SK-N-SH treated with all-trans-retinoic acid at 6 μM for 48 hours (cell line): ENCODE measurements around the gene MX2.

ENCODE experiments used
- ATAC-seq: fragments of 200-7000 bp; cut with Tn5 transposase; 3 replicates; pipeline ENCODE4 v1.9.1; 2020; ENCODE audit warnings: mild to moderate bottlenecking, moderate library complexity
- ARNTL ChIP-seq: fragments of 450-650 bp; formaldehyde crosslinking; IDR thresholded peaks from 2 replicates; pipeline ENCODE4 v1.5.0; 2020; ENCODE audit warnings: low read depth, mild to moderate bottlenecking, moderate library complexity, borderline replicate concordance
- BACH2 ChIP-seq: fragments of 250-450 bp; sonication (Bioruptor Pico); IDR thresholded peaks from 2 replicates; pipeline ENCODE4 v1.9.0; 2021; ENCODE audit warnings: mild to moderate bottlenecking, borderline replicate concordance
- CSDC2 ChIP-seq: fragments of 250-450 bp; sonication (Bioruptor Pico); IDR thresholded peaks from 2 replicates; pipeline ENCODE4 v1.5.0; 2020; ENCODE audit warnings: mild to moderate bottlenecking, moderate library complexity
- ESRRG ChIP-seq: fragments of 250-450 bp; sonication (Bioruptor Pico); IDR thresholded peaks from 2 replicates; pipeline ENCODE4 v1.6.1; 2021; ENCODE audit warnings: mild to moderate bottlenecking
- GLIS3 ChIP-seq: fragments of 250-450 bp; sonication (Bioruptor Pico); IDR thresholded peaks from 2 replicates; pipeline ENCODE4 v1.5.0; 2020; ENCODE audit warnings: mild to moderate bottlenecking, moderate library complexity
- OSR1 ChIP-seq: fragments of 250-450 bp; sonication (Bioruptor Pico); IDR thresholded peaks from 2 replicates; pipeline ENCODE4 v1.8.0; 2022; ENCODE audit warnings: moderate library complexity, mild to moderate bottlenecking, inconsistent platforms
- PPARA ChIP-seq: fragments of 250-450 bp; sonication (Bioruptor Pico); IDR thresholded peaks from 2 replicates; pipeline ENCODE4 v1.5.0; 2020; ENCODE audit warnings: mild to moderate bottlenecking, borderline replicate concordance
- RARB ChIP-seq: fragments of 250-450 bp; sonication (Bioruptor Pico); IDR thresholded peaks from 2 replicates; pipeline ENCODE4 v1.8.0; 2021; ENCODE audit warnings: mild to moderate bottlenecking, moderate library complexity
- SNAI2 ChIP-seq: fragments of 250-450 bp; sonication (Bioruptor Pico); IDR thresholded peaks from 2 replicates; pipeline ENCODE4 v1.5.0; 2020; ENCODE audit warnings: mild to moderate bottlenecking, moderate library complexity
- TCF4 ChIP-seq: fragments of 250-450 bp; sonication (Bioruptor Pico); IDR thresholded peaks from 2 replicates; pipeline ENCODE4 v1.8.0; 2021; ENCODE audit warnings: mild to moderate bottlenecking, moderate library complexity, borderline replicate concordance
- TOX ChIP-seq: fragments of 250-450 bp; sonication (Bioruptor Pico); IDR thresholded peaks from 2 replicates; pipeline ENCODE4 v1.8.0; 2021; ENCODE audit warnings: mild to moderate bottlenecking, moderate library complexity, borderline replicate concordance
- ZC3H10 ChIP-seq: fragments of 250-450 bp; sonication (Bioruptor Pico); IDR thresholded peaks from 2 replicates; pipeline ENCODE4 v1.5.1; 2021; ENCODE audit warnings: mild to moderate bottlenecking, moderate library complexity
- ZFP3 ChIP-seq: fragments of 250-450 bp; sonication (Bioruptor Pico); IDR thresholded peaks from 2 replicates; pipeline ENCODE4 v1.5.0; 2020; ENCODE audit warnings: mild to moderate bottlenecking, moderate library complexity
- ZFP30 ChIP-seq: fragments of 450-650 bp; formaldehyde crosslinking; IDR thresholded peaks from 2 replicates; pipeline ENCODE4 v1.5.0; 2022; ENCODE audit warnings: mild to moderate bottlenecking, moderate library complexity
- ZNF565 ChIP-seq: fragments of 450-650 bp; formaldehyde crosslinking; conservative IDR thresholded peaks from 2 replicates; pipeline ENCODE4 v1.5.0; 2020; ENCODE audit warnings: low read depth, mild to moderate bottlenecking, moderate library complexity
- ZNF70 ChIP-seq: fragments of 450-650 bp; formaldehyde crosslinking; IDR thresholded peaks from 2 replicates; pipeline ENCODE4 v1.5.0; 2020; ENCODE audit warnings: mild to moderate bottlenecking, moderate library complexity
- ZNF8 ChIP-seq: fragments of 450-650 bp; formaldehyde crosslinking; IDR thresholded peaks from 2 replicates; pipeline ENCODE4 v1.5.0; 2020; ENCODE audit warnings: mild to moderate bottlenecking, moderate library complexity
- TF ChIP-seq, protein P1 (sequence below): fragments of 250-450 bp; sonication (Bioruptor Pico); IDR thresholded peaks from 2 replicates; pipeline ENCODE4 v1.5.0; 2020; ENCODE audit warnings: mild to moderate bottlenecking, moderate library complexity
- TF ChIP-seq, protein P2 (sequence below): fragments of 250-450 bp; sonication (Bioruptor Pico); IDR thresholded peaks from 2 replicates; pipeline ENCODE4 v1.8.0; 2020; ENCODE audit warnings: mild to moderate bottlenecking, moderate library complexity, borderline replicate concordance
- TF ChIP-seq, protein P3 (sequence below): fragments of 250-450 bp; sonication (Bioruptor Pico); IDR thresholded peaks from 2 replicates; pipeline ENCODE4 v1.8.0; 2021; ENCODE audit warnings: low read depth, mild to moderate bottlenecking, moderate library complexity, borderline replicate concordance
- TF ChIP-seq, protein P4 (sequence below): fragments of 250-450 bp; sonication (Bioruptor Pico); IDR thresholded peaks from 2 replicates; pipeline ENCODE4 v1.5.1; 2021; ENCODE audit warnings: mild to moderate bottlenecking, moderate library complexity

MX2 gene

DNA sequence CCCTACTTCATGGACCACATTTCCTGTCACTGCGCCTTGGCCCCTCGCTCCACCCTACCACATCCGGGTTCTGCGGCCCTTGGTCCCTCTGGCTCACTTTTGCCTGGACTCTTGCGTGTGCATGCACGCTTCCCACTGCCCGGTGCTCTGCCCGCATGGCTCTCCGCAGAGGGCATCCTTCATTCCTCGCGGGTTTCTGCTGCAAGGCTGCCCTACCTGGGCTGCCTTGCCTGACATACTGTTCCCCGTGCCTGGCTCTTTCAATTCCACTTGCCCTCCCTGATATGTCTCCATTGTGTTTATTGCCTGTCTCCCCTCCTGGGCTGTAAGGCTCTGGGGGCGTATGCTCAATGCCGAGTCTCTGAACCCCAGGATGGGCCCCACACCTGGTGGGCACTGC is 26.4 kb downstream of the MX2 start (continued):
- TF ChIP-seq, protein P1, sequence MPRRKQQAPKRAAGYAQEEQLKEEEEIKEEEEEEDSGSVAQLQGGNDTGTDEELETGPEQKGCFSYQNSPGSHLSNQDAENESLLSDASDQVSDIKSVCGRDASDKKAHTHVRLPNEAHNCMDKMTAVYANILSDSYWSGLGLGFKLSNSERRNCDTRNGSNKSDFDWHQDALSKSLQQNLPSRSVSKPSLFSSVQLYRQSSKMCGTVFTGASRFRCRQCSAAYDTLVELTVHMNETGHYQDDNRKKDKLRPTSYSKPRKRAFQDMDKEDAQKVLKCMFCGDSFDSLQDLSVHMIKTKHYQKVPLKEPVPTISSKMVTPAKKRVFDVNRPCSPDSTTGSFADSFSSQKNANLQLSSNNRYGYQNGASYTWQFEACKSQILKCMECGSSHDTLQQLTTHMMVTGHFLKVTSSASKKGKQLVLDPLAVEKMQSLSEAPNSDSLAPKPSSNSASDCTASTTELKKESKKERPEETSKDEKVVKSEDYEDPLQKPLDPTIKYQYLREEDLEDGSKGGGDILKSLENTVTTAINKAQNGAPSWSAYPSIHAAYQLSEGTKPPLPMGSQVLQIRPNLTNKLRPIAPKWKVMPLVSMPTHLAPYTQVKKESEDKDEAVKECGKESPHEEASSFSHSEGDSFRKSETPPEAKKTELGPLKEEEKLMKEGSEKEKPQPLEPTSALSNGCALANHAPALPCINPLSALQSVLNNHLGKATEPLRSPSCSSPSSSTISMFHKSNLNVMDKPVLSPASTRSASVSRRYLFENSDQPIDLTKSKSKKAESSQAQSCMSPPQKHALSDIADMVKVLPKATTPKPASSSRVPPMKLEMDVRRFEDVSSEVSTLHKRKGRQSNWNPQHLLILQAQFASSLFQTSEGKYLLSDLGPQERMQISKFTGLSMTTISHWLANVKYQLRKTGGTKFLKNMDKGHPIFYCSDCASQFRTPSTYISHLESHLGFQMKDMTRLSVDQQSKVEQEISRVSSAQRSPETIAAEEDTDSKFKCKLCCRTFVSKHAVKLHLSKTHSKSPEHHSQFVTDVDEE (CRISPR knock-in tag), result no peak
- TF ChIP-seq ZNF565 (CRISPR knock-in tag) (no peak), TOX (CRISPR knock-in tag) (no peak), PPARA (CRISPR knock-in tag) (no peak), ESRRG (CRISPR knock-in tag) (no peak), ZNF70 (CRISPR knock-in tag) (no peak), BACH2 (CRISPR knock-in tag) (no peak), ZFP3 (CRISPR knock-in tag) (no peak), ZNF8 (no peak), ZFP30 (no peak)

DNA sequence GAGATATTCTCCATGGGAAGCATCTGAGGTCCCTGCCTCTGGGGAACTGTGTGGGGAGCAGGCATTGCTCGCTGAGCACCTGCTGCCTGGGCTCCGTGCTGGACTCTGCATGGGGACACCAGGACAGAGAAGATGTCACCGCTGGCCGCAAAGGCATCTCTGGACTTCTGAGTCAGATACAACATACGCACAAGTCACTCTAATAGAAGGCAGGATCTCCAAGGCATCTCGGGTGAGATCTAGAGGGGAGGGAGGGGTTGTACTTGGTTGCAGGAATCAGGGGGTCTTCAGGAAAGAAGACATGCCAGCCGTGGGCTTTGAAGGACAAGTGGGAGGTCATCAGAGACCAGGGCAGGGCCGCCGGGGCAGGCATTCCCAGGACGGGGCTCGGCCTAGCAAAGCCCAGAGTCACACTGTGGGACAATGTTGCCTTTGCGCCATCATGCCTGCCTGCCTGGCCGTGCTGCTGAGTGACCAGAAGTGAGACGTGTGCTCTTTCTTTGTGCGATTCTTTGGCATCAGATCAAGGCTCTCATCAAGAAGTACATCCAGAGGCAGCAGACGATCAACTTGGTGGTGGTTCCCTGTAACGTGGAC is 28.3 kb downstream of the MX2 start:
- no peak for TF ChIP-seq OSR1 (CRISPR knock-in tag)
- no peak for TF ChIP-seq RARB
- no peak for TF ChIP-seq ZNF70 (CRISPR knock-in tag)
- no peak for TF ChIP-seq TOX (CRISPR knock-in tag)
- TF ChIP-seq, protein P2, sequence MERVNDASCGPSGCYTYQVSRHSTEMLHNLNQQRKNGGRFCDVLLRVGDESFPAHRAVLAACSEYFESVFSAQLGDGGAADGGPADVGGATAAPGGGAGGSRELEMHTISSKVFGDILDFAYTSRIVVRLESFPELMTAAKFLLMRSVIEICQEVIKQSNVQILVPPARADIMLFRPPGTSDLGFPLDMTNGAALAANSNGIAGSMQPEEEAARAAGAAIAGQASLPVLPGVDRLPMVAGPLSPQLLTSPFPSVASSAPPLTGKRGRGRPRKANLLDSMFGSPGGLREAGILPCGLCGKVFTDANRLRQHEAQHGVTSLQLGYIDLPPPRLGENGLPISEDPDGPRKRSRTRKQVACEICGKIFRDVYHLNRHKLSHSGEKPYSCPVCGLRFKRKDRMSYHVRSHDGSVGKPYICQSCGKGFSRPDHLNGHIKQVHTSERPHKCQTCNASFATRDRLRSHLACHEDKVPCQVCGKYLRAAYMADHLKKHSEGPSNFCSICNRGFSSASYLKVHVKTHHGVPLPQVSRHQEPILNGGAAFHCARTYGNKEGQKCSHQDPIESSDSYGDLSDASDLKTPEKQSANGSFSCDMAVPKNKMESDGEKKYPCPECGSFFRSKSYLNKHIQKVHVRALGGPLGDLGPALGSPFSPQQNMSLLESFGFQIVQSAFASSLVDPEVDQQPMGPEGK (CRISPR knock-in tag), result no peak
- TF ChIP-seq, protein P3, sequence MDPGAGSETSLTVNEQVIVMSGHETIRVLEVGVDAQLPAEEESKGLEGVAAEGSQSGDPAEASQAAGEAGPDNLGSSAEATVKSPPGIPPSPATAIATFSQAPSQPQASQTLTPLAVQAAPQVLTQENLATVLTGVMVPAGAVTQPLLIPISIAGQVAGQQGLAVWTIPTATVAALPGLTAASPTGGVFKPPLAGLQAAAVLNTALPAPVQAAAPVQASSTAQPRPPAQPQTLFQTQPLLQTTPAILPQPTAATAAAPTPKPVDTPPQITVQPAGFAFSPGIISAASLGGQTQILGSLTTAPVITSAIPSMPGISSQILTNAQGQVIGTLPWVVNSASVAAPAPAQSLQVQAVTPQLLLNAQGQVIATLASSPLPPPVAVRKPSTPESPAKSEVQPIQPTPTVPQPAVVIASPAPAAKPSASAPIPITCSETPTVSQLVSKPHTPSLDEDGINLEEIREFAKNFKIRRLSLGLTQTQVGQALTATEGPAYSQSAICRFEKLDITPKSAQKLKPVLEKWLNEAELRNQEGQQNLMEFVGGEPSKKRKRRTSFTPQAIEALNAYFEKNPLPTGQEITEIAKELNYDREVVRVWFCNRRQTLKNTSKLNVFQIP, result no peak
- no peak for TF ChIP-seq SNAI2 (CRISPR knock-in tag)
- TF ChIP-seq BACH2 (CRISPR knock-in tag), result no peak
- no peak for TF ChIP-seq GLIS3 (CRISPR knock-in tag)
- no peak for ATAC-seq

DNA sequence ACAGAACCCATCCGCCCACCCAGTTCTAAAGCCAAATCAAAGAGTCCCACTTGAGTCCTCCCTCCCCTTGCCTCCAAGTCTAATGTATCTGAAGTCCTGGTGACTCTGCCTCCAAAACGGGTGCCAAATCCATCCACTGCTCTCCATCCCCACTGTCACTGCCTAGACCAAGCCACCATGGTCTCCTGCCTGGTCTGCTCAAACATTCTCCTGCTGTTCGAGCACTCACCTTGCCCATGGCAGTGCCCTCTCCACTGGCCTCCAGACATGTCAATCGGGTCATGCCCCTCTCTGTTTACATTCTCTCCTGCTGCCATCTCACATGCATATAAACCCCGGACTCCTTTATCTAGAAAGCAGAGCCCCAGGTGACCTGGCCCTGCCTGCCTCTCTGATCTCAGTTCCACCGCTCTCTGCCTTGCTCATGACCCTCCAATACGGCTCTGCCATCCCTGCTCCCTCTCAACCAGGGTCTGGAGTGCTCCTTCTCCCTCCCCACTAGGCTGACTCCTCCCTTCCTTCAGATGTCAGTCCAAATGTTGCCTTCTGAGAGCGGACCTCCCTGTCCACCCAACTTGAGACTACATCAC is 32.1 kb downstream of the MX2 start:
- TF ChIP-seq, protein P2 (CRISPR knock-in tag), result no peak
- ATAC-seq, result no peak

DNA sequence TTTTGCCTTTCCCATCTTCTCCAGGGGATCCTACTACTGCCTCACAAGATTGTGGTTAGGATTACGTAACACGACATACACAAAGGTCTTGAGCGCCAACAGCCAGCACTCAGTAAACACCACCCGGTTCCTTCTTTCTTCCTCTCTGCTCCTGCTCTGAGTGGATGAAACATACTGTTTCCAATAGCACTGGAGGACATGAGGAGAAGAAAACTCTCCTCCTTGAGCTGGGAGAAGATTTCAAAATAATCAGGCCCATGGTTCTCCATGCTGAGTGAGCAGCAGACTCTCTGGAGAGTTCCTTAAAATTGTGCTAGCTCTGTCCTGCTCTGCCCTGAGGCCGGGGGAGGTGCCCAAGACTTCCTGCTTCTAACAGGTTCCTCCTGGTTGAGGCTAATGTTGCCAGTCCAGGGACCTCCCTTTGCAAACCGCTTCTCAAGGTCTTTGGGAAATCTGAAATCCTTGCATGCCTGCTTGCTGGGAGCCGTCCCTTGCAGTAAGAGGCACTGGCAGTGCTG is 34.8 kb downstream of the MX2 start:
- TF ChIP-seq ARNTL (CRISPR knock-in tag) (no peak), ZNF565 (CRISPR knock-in tag) (no peak), ZFP30 (no peak), PPARA (CRISPR knock-in tag) (no peak), RARB (no peak), ZNF70 (CRISPR knock-in tag) (no peak), CSDC2 (no peak), ZC3H10 (CRISPR knock-in tag) (no peak), TCF4 (no peak), ZFP3 (CRISPR knock-in tag) (no peak), SNAI2 (CRISPR knock-in tag) (no peak)
- TF ChIP-seq, protein P4, sequence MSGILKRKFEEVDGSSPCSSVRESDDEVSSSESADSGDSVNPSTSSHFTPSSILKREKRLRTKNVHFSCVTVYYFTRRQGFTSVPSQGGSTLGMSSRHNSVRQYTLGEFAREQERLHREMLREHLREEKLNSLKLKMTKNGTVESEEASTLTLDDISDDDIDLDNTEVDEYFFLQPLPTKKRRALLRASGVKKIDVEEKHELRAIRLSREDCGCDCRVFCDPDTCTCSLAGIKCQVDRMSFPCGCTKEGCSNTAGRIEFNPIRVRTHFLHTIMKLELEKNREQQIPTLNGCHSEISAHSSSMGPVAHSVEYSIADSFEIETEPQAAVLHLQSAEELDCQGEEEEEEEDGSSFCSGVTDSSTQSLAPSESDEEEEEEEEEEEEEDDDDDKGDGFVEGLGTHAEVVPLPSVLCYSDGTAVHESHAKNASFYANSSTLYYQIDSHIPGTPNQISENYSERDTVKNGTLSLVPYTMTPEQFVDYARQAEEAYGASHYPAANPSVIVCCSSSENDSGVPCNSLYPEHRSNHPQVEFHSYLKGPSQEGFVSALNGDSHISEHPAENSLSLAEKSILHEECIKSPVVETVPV (CRISPR knock-in tag), result no peak
- TF ChIP-seq, protein P2 (CRISPR knock-in tag), result no peak
- TF ChIP-seq, protein P3, result no peak
- no peak for ATAC-seq
